GM12872 (cell line): ENCODE data around the gene SH3PXD2A.

Experiments used
- CTCF ChIP-seq: IDR thresholded peaks from 3 replicates; pipeline ENCODE4 v1.5.1; 2011; ENCODE audit warnings: low read depth, mild to moderate bottlenecking, low read length, moderate library complexity; ENCODE audit not compliant: insufficient read depth

SH3PXD2A gene

DNA sequence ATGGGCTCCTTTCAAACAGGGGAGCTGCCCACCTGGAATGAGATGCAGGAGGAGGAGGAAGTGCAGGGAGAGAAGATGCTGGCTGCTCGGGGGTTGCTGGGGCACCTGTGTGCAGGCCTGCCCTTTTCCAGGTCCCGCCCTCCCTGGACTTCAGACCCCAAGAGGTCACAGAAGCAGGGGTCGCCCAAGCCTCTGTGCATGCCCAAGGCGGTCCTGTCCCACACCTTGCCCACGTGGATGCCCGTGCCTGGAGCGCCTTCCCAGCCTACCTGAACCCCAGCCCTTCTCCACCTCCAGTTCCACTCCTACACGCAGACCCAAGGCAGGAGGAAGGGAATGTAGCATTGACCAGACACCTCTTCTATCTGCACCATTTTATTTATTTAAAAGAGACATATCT lies 71.3 kb downstream of the SH3PXD2A start:
- no peak for TF ChIP-seq CTCF

DNA sequence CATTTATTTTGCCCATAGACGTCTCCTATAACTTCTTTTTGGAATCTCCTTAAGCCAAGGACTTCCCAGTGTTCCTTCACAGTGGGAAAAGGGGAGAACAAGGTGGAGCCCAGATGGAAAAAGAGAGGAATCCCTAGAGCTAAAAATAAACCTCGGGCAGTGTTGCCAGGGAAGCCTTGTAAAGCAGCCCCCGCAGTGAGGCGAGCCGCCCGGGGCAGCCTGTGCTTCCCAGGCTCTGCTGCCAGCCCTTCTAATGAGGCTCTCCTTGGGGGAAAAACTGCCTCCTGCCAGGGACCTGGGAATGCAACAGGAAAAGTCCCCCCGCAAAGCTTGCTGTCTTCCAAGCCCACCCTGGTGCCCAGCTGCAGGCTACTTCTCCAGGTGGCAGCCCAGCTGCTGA lies 71.7 kb downstream of the SH3PXD2A start:
- no peak for TF ChIP-seq CTCF

DNA sequence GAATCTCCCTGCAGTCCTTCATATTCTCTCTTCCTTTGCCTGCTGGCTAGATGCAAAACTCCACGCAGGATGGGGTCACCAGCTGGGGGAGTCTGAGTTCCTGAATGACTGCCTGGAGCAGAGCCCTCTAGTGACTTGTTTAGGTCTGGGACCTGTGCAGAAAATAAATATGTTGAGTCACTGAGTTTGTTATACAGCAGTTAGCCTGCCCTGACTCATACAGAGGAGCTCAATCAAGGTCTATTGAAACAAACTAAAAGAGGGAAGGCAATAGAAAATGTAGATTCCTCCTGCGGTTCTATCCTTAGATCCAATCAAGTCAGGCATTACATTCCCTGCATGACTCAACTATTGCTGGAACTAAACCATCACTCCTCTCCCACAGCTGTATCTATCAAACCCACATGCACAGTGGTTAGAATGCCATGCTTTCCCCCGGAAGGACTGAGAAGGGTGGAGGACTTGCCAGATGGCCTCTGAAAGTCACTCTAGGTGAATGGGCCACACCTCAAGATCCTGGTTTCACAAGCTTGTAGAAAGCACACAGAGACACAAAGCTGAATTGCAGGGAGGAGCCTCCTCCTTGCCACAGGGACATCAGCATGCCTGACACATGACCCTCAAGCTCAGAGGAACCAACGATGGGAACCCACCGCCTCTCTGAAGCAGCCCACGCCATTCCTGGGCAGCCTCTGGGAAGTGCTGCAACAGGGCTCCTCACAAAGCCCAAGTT lies 73.9 kb downstream of the SH3PXD2A start:
- TF ChIP-seq CTCF: peak; percentile 43; the same call in 2 of the 3 replicates

- no peak for TF ChIP-seq CTCF
These were observed 74.9 kb downstream of the SH3PXD2A start for GRCh38 chr10:103780242-103781149.

DNA sequence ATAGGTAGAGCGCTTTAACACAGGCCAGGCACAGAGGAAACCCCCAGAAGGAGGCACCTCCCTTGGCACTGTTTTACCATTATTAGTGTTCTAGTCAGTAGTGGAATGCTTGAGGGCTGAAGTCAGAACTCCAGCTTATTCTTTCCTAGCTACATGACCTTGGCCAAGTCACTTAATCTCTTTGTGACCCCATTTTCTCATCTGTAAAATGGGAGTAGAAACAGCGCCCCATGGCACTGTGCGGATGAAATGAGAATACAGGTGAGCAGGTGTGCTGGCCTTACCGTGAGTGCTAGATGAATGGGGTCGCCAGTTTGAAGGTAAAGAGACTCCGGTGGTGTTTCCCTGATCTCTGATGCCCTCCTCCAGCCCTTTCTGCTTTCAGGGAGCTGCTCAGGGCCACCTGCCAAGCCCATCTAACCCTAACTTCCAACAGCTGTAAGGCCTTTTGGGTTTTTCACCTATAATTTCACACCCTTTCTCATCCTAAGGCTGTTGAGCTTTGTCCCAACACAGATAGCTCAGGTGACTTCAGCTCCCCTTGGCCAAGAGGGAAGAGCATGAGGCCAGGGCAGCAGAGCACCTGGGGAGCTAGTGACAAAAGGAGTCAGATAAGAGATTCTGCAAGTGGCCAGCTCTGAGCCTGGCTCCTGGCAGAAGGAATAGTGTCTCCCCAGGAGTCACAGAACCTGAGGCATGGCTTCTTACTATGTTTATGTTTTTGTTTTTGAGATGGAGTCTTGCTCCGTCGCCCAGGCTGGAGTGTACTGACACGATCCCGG lies 76.8 kb downstream of the SH3PXD2A start:
- no peak for TF ChIP-seq CTCF

DNA sequence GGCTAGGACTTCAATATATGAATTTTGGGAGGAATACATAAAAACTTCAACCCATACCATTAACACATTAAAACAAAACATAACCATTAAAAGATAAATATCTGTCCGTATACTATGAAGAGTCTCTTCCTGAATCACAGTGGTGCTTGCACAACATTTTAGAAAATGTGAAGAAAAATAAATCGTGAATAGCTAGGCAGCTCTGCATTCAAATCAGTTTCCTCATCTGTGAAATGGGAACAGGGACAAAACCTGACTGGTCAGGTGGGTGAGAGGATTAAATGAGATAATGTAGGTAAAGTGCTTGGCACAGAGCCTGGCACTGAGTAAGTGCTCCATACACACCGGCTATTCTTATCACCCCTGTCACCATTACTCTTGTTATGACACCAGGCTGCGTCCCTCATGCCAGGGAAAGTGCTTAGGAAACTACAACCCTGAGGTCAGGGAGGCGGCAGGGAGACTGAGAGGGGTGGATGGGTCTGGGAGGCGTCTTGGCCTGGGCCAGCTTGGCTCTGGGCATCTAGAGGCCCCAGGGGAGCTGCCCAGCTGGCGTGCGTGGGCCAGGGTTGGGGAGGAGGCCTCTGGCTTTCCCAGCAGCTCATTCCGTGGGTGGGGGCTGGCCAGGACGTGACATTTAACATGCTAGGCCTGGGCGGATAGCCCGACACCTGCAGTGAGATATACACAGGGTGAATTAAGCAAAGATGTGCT lies 78.3 kb downstream of the SH3PXD2A start:
- TF ChIP-seq CTCF: no peak
